Type B pancreatic cell (in vitro differentiated cells): ENCODE results near the gene OR14I1. TPM values are rescaled to one million over a fixed set of nuclear protein-coding genes. Genes with fewer than 3 reads are reported as not detected.

Source experiments
- DNase-seq: peaks from one replicate; pipeline ENCODE4 v3.0.0; 2021; ENCODE audit warnings: mixed read lengths; ENCODE audit not compliant: unreplicated experiment; ENCODE audit errors: extremely low spot score
- H3K27ac Mint-ChIP-seq: 2 replicates; pipeline ENCODE4 v1.8.0; 2021; ENCODE audit warnings: mild to moderate bottlenecking, mixed read lengths
- H3K27me3 Mint-ChIP-seq: 2 replicates; pipeline ENCODE4 v1.8.0; 2021; ENCODE audit warnings: mixed read lengths
- H3K36me3 Mint-ChIP-seq: 2 replicates; pipeline ENCODE4 v1.8.0; 2021; ENCODE audit warnings: mixed read lengths
- H3K4me1 Mint-ChIP-seq: one replicate; pipeline ENCODE4 v1.8.0; 2021; ENCODE audit warnings: mixed read lengths; ENCODE audit not compliant: unreplicated experiment
- H3K4me3 Mint-ChIP-seq: 2 replicates; pipeline ENCODE4 v1.8.0; 2021; ENCODE audit warnings: mild to moderate bottlenecking, mixed read lengths
- H3K9me3 Mint-ChIP-seq: 2 replicates; pipeline ENCODE4 v1.8.0; 2021; ENCODE audit warnings: mixed read lengths
- CTCF ChIP-seq: fragments of 200-600 bp; sonication (generic); conservative IDR thresholded peaks from 2 replicates; pipeline ENCODE4 v1.5.0; 2021; ENCODE audit warnings: antibody characterized with exemption, mild to moderate bottlenecking
- total RNA-seq: library from RNA; stranded (reverse); gene quantifications from 2 replicates; pipeline ENCODE4 v1.2.1, GENCODE V29; 2021; ENCODE audit warnings: low replicate concordance

The OR14I1 gene
- total RNA-seq, 1 donor from 2014 or later = not detected

- no peaks in the 10 kb centered on the region for H3K27me3 Mint-ChIP-seq
- H3K4me3 Mint-ChIP-seq = no peak overlapping the region
- TF ChIP-seq CTCF = no peak
- DNase-seq = no peak
- H3K36me3 Mint-ChIP-seq = no peaks in the 10 kb centered on the region
- H3K27ac Mint-ChIP-seq = no peak overlapping the region
- H3K4me1 Mint-ChIP-seq = no peaks in the 10 kb centered on the region
- H3K9me3 Mint-ChIP-seq = peaks cover 13% of the 10 kb centered on the region
Measured at GRCh38 chr1:248696774-248697173, 5.8 kb downstream of the OR14I1 start.

GRCh38 chr1:248696261-248696660, 6.3 kb downstream of the OR14I1 start:
- H3K4me1 Mint-ChIP-seq = no peaks in the 10 kb centered on the region
- no peak for DNase-seq
- H3K9me3 Mint-ChIP-seq = peaks cover 13% of the 10 kb centered on the region
- H3K36me3 Mint-ChIP-seq = no peaks in the 10 kb centered on the region
- TF ChIP-seq CTCF = no peak
- H3K27ac Mint-ChIP-seq = no peak overlapping the region
- no peak overlapping the region for H3K4me3 Mint-ChIP-seq
- H3K27me3 Mint-ChIP-seq = no peaks in the 10 kb centered on the region

- Mint-ChIP-seq H3K27me3 (no peaks in the 10 kb centered on the region), H3K4me1 (no peaks in the 10 kb centered on the region), H3K9me3 (peaks cover 13% of the 10 kb centered on the region), H3K27ac (no peak overlapping the region), H3K4me3 (no peak overlapping the region), H3K36me3 (no peaks in the 10 kb centered on the region)
- DNase-seq = no peak
- TF ChIP-seq CTCF = no peak
Measured at GRCh38 chr1:248695451-248696132, 7.0 kb downstream of the OR14I1 start.

- Mint-ChIP-seq H3K9me3 (peaks cover 22% of the 10 kb centered on the region), H3K27me3 (no peaks in the 10 kb centered on the region), H3K36me3 (no peaks in the 10 kb centered on the region), H3K27ac (no peak overlapping the region), H3K4me3 (no peak overlapping the region), H3K4me1 (no peaks in the 10 kb centered on the region)
- no peak for TF ChIP-seq CTCF
- DNase-seq = no peak
Measured at GRCh38 chr1:248691567-248692155, 10.9 kb downstream of the OR14I1 start.

GRCh38 chr1:248688527-248689298, 13.9 kb downstream of the OR14I1 start:
- no peaks in the 10 kb centered on the region for H3K4me1 Mint-ChIP-seq
- no peak overlapping the region for H3K27ac Mint-ChIP-seq
- H3K36me3 Mint-ChIP-seq = no peaks in the 10 kb centered on the region
- no peaks in the 10 kb centered on the region for H3K27me3 Mint-ChIP-seq
- H3K9me3 Mint-ChIP-seq = peaks cover 21% of the 10 kb centered on the region
- DNase-seq = no peak
- no peak overlapping the region for H3K4me3 Mint-ChIP-seq
- no peak for TF ChIP-seq CTCF
